Posterior vena cava (tissue), 2 donors: ENCODE measurements around the gene STOML1. TPM values are rescaled to one million over a fixed set of nuclear protein-coding genes. Genes with fewer than 3 reads are reported as not detected.
A peak's percentile ranks its signal among the peaks of the same experiment; 100 is the strongest.

Source experiments
- DNase-seq: peaks from one replicate; pipeline ENCODE4 v3.0.0-alpha.2; 2020; ENCODE audit warnings: low spot score
- intact Hi-C, 2 donors: fragments of 100-400 bp; cut with DNase I; formaldehyde crosslinking; loops; one replicate each; pipeline versions ENCODE4 v1.14.1 to v1.14.2; 2022 to 2023
- total RNA-seq, 2 donors: library from RNA; stranded (reverse); fragmentation: NEBNext Ultra II Directional; extraction: Animal tissue kit (Norgen Biotek cat#: 25700); gene quantifications; one replicate each; pipeline ENCODE4 v1.2.1, GENCODE V29; 2021
- donor health status: DM: yes; HTN: yes; CAD: no.
- donor health status: DM: yes; HTN: yes; CAD: no.

STOML1 gene
- total RNA-seq, 2 donors from 2014 or later: 17.3 to 20.1 TPM

DNA sequence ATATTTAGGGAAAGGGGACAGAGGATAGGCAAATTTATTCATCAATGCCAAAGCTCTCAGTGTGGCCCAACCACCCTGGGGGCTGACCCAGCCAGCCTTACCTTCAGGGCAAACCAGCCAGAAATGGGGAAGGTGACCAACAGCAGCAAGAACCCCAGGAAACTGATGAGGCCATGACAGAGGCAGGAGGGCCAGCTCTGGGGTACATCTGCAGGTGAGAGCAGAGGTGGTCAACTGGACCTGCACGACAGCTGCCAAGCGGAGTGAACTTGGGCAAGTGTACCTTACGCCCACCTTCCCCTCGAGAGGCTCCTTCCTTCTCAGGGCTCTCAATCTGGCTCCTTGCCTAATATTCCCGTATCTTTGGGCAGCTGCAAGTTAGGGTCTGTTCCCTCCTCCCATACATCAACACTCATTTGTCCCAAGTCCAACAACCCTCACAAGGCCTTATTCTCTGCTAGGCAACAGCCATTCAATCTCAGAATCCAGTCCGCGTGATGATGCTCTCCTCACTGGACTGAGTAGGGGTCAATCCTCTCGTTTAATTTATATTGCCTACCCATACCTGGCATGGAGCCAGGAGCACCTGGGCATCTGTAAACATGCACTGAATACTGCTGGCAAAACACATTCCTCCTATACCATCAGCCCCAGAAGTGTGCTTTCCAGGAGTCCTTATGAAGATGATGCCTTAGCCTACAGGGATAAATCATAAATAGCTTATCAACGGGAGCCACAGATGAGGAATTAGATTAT lies 1.7 kb downstream of the STOML1 start:
- intact Hi-C loops: loop anchor here in 1 of 2 donors (1.0 kb wide), 1 partner anchor 38 kb away; no protein-coding TSS in a partner anchor
- DNase-seq: peak; percentile 75

GRCh38 chr15:73989001-73989798 lies 2.9 kb downstream of the STOML1 start:
- intact Hi-C loops: loop anchor here in 1 of 2 donors (5.0 to 10.0 kb wide), 2 partner anchors 58 to 326 kb away; no protein-coding TSS in a partner anchor
- DNase-seq: peak; percentile 84

DNA sequence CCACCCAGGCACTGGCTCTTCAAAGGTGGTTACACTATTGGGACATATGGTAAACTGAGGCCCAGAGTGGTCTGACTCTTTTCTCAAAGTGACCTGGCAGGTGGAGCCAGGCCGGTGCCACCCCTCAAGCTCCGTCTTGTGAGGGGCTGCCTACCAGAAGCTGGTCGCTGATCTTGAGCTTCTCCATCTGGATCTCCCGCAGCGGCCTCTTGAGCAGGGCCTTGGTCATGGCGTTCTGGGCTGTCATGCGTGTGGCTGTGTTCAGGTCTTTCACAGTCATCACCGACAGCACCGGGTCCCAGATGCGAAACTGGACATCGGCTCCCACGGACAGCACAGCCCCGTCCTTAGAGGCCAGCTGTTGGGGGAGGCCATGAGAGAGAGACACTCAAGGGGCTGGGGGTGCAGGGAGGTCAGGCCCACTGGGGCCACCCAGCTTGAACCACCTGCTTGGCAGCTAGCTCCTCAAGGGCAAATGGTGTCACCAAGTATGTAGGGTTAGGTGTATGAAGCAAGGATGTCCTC lies 3.6 kb downstream of the STOML1 start:
- intact Hi-C loops: loop anchor here in 1 of 2 donors (5.0 to 10.0 kb wide), 2 partner anchors 59 to 326 kb away; no protein-coding TSS in a partner anchor
- DNase-seq: peak; percentile 78

DNA sequence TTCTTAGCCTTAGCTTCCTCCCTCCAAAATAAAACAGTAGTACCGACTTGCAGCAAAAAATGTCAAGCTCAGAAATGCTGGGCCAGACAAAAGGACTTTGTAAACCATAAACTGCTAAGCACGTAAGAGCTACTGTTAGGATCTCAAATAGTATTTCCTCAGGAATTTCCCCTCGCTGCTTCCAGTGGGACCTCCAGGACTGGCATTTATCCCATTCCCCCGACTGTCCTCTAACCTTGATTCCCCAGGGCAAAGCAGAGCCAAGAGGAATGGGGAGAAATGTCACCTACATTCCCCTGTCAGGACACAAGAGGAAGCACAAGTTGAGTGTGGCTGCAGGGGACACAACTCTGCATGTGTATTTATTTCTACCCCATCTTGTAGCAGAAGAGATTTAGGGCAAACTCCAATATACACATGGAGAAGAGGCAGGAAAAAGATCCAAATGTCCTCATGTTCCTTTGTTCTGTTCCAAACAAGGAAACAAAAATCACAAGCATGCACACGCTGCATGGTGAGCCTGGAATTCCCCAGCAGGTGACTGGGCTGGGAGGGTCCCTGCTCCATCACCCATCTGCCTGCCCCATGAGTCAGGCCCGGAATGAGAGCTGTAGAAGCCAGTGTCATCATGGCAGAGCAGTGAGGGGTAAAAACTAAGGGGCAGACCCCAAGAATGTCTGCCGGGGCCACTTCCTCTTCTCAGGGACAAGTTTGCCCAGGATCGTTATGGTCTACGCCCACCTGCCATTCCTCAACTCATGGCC lies 4.2 kb downstream of the STOML1 start:
- peak; percentile 76 for DNase-seq
- intact Hi-C loops: loop anchor here in 1 of 2 donors (5.0 to 10.0 kb wide), 2 partner anchors 59 to 327 kb away; no protein-coding TSS in a partner anchor

DNA sequence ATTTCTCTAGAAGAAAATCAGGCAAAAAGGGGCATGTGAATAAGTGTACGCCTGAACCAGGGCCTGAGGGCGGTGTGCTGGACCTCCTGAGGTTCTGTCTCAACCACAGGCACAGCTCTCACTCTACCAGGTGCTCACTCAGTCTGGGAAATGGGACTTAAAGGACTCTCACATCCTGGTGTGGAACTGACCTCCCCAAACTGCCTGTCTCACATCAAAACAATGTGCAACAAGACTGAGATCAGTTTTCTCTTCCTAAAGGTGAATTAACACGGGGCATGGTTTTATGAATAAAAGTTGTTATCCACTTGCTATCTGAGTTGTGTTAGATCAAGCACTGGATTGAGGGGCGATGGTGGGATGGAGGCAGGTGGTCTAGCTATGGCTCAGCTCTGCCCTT lies 4.8 kb downstream of the STOML1 start:
- DNase-seq: peak; percentile 48
- intact Hi-C loops: loop anchor here in 1 of 2 donors (5.0 to 10.0 kb wide), 2 partner anchors 60 to 328 kb away; no protein-coding TSS in a partner anchor

- intact Hi-C loops: loop anchor here in 1 of 2 donors (5.0 to 10.0 kb wide), 2 partner anchors 61 to 328 kb away; no protein-coding TSS in a partner anchor
- peak; percentile 9 for DNase-seq
Observed at GRCh38 chr15:73986776-73987056, 5.4 kb downstream of the STOML1 start.

DNA sequence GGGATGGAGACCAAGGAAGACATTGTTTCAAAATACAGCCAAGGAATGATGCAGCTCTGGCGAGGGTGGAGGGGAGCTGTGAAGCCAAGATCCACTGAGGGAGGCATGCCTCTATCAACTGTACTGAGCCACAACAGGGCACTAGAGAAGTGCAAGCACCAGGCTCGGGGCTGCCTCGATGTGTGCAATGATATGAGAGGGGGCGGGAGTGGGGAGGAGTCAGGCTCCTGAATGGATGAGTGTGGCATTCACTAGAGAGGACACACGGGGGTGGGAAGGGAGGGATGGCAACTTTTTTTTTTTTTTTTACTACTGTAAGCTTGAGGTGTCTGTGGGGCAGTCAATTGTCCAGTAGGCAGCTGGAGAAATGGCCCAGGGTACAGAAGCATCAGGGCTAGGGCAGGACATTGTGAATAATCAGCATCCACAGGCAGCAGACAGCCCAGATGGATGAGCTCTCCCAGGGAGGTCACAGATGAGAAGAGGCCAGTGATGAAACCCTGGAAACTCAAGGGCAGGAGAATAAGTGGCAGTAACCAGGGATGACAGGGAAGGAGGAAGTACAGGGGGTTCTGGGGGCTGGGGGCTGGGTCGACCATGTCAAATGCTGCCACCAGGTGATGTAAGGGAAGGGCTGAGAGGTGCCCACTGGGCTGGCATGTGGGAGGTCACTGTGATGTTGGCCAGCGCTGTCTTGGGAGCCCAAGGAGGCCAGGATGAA lies 5.9 kb downstream of the STOML1 start:
- intact Hi-C loops: loop anchor here in 1 of 2 donors (5.0 to 10.0 kb wide), 2 partner anchors 61 to 329 kb away; no protein-coding TSS in a partner anchor
- peak; percentile 64 for DNase-seq

GRCh38 chr15:73985101-73985873 lies 6.8 kb downstream of the STOML1 start:
- DNase-seq: peak; percentile 63
- intact Hi-C loops: loop anchor here in 1 of 2 donors (5.0 to 10.0 kb wide), 2 partner anchors 62 to 330 kb away; no protein-coding TSS in a partner anchor

DNA sequence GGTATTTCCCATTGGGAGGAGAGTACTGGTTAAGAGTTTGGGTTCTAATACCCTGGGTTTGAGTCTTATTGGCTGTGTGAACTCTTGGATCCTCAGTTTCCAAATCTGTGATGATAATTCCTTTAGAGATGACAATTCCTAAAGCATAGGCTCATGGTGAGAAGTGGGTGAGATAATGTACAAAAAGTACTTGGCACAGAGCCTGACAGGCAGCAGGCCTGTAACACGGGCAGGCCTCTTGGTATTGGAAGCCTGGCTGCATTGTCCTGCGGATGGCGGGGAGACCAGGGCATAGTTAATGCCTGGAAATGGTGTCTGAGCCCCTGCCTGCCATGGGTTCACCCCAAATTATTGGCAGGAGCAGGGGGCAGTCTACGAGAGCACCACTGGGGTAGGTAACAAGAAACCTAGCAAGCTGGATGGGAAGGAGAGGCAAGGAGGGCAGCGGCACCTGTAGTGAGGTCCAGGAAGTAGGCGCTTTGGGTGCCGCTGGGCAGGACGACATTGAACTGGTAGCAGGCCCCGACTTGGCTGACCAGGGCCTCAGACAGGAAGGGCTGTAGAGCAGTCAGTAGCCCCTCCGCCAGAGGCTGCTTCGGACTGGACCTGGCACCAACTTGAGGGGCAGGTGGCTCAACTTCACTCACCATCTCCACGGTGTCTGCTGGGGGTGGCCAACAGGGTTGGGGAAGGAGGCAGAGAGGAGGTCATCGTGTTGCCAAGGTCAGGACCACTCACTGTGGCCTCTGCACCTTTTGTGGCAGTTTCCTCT lies 7.7 kb downstream of the STOML1 start:
- intact Hi-C loops: loop anchor here in 1 of 2 donors (10.0 kb wide), 1 partner anchor 330 kb away; no protein-coding TSS in a partner anchor
- peak; percentile 80 for DNase-seq

DNA sequence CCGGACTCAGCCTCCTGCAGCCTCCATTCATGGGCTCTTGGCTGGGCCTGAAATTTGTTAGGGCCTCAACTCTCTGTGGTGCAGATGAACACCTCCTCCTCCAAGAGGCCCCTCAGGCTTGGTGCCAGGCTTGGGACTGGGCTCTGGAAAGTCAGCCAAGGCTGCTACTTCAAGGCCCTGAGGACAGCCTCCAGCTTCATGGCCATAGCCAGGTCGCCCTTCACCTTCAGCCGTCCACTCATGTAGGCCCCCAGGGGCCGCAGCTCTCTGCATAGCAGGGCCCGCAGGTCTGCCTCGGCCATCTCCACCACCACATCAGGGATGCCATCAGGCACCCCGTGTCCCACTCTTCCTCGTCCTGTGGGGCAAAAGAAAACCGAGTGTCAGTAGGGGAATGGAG lies 8.3 kb downstream of the STOML1 start:
- intact Hi-C loops: loop anchor here in 1 of 2 donors (10.0 kb wide), 1 partner anchor 331 kb away; no protein-coding TSS in a partner anchor
- DNase-seq: no peak

DNA sequence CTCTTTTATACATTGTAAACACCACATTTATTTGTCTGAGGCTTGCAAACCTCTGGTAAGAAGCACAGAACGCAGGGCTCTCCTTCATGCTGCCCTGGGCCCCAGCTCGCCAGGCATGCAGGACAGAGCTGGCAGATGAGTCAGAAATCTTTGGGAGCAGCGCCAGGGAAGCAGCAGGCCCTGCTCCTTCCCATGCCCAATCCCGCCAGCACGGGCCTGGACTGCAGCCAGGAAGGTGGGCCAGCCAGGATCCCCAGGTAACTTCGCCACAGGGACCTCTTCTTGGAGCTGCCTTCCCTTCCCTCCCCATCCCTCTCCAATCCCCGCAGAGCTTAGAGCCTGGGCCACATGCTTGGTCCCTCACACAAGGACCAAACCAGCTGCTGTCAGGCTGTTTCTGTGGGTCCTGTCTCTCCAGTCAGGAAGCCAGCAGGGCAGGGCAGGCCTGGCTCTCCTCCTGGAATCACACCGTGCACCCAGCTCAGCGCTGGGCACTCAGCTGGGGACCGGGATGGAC lies 8.8 kb downstream of the STOML1 start:
- DNase-seq: peak; percentile 87
- intact Hi-C loops: loop anchor here in 1 of 2 donors (10.0 kb wide), 1 partner anchor 332 kb away; no protein-coding TSS in a partner anchor

GRCh38 chr15:73982222-73982962 lies 9.7 kb downstream of the STOML1 start:
- intact Hi-C loops: loop anchor here in 1 of 2 donors (10.0 kb wide), 1 partner anchor 332 kb away; no protein-coding TSS in a partner anchor
- peak; percentile 97 for DNase-seq

GRCh38 chr15:73981761-73982221 lies 10.3 kb downstream of the STOML1 start:
- intact Hi-C loops: loop anchor here in 1 of 2 donors (10.0 kb wide), 1 partner anchor 333 kb away; no protein-coding TSS in a partner anchor
- peak; percentile 67 for DNase-seq

GRCh38 chr15:73979636-73980035 lies 12.5 kb downstream of the STOML1 start:
- intact Hi-C loops: loop anchor here in 1 of 2 donors (10.0 kb wide), 1 partner anchor 335 kb away; no protein-coding TSS in a partner anchor
- no peak for DNase-seq

- intact Hi-C loops: no loop called here
- no peak for DNase-seq
Observed at GRCh38 chr15:73978896-73979295, 13.2 kb downstream of the STOML1 start.
